Activated T-helper 9 cell treated with anti-CD3 and anti-CD28 coated beads, Interleukin-2, amount 50 U/mL, for 16 hours (primary cell): Measurements from ENCODE around the gene SPATA32.
A peak's percentile ranks its signal among the peaks of the same experiment; 100 is the strongest.

Experiments used
- DNase-seq: peaks from one replicate; pipeline ENCODE4 v3.0.0-alpha.2; 2020; ENCODE audit warnings: low read depth

The SPATA32 gene

DNA sequence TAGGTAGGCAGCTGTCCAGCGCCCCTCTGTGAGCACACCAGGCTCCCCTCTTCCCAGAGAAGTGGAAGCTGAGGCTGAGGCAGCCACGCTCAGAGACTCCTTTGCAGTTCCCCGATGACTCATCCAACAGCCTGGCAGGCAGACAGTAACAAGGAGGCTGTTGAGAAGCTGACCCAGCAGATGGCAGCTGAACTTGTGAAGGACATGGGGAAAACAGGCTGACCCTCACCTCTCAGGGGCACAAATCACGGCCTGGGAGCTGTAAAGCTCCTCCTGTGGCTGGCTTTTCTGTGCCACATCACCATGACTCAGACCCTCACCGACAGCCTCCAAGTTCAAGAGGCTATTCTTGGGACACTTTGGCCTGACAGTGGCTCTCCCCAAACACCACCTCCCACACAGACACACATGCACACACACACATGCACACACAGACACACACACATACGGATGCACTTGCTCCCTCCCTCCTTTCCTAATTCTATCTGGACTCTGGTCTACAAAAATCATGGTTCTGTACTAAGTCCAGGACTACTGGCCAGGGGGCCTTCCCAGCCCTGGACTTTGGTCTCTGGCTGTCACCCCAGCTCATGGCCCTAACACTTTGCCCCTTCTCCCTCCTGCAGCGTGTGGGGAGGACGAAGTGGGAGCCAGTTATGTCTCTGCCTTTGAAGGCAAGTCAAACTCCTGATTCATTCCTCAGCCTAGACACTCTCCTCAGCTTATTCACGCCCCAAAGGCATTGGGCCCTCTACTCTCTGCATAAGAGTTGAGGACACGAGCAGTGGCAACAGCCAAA lies 31.7 kb upstream of the SPATA32 start:
- no peak for DNase-seq

GRCh38 chr17:45292696-45293412 lies 31.0 kb upstream of the SPATA32 start:
- DNase-seq, result no peak

DNA sequence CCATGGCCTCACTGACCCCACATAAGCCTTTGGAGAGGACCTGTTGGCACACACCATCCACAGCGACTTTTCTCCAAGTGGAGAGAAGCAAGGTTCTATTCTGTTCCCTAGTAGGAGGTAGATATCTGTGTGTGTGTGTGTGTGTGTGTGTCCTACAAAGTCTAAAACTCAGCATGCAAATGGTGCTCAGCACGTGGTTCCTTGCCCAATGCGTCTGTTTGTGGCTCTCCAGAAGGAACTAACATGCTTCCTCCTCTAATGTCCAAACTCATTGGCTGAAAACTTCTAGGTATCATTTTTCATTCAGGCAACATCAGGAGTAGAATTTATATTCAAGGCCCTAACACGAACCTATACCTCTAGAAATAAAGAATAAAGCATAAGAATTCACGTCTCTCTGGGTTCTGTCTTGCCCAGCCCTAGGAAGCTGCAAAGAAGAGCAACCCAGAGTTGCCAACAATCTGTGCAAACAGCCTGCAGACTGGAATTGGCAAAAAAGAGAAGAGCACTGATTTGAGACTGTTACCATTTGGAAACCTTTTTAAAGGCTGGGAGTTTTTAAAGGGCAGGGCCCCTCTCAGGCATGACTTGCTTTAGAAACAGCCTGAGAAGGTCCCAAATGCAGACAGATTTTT lies 29.4 kb upstream of the SPATA32 start:
- DNase-seq, result no peak

GRCh38 chr17:45290269-45290765 lies 28.4 kb upstream of the SPATA32 start:
- no peak for DNase-seq

DNA sequence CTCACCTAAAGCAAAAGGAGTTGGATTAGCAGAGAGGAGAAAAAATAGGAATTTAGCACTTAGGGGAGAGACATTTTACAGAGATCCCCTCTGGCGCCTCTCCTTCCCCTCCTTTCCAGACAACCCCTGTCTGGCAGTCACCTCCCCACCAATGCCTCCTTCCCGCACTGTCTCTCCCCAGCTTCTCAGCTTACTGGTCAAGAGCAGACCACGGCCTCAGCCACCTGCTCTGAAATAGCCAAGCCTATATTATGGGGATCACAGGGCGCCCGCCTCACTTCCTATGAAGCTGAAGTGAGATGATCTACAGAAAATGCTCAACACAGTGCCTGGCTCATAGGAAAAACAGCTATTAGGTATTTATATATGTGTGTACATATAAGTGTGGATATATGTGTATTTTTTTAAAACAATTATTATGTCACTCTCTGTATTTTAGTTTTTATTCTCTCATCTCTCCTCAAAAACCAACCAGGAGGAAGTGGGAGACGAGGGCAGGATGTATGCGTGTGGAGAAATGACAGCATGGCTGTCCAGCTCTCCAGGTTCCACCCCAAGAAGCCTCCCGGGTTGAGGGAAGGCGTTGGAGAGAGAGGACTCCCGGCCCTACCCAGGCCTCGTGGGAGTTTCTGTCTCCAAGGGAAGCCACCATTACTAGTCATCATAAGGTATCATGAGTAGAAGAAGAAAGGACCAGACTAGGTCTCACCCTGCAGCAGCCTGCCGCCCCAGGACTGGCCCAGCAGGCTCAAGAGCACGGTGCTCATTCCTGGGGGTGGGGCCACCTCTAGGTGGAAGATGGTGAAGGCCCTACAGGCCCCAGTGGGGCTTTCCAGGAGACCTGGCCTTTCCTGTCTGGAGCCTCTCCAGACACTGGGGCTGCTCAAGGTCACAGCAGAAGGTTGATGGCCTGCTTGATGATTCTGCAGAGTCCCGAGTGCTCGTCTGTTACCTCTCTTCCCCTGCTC lies 27.7 kb upstream of the SPATA32 start:
- DNase-seq, result no peak

DNA sequence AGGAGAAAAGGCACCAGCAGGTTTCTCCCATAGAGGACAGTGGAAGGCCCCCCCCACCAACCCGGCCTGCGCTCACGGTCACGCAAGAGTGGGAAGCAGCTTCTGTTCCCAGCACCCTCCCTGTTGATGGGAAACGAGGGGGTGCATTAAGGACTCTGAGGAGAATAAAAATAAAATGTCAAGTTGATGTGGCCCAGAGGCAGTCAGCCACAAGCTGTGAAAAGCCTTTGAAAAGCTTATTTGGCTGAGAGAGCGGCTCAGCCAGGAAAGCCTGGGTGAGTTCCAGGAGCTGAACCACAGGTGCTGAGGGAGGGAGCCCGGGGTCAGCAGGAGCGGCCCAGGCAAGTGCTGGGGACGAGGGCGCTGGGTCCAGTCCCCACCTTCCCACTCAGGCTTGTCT lies 26.9 kb upstream of the SPATA32 start:
- DNase-seq, result no peak

GRCh38 chr17:45287526-45288500 lies 25.9 kb upstream of the SPATA32 start:
- no peak for DNase-seq

GRCh38 chr17:45286286-45286685 lies 24.4 kb upstream of the SPATA32 start:
- no peak for DNase-seq

DNA sequence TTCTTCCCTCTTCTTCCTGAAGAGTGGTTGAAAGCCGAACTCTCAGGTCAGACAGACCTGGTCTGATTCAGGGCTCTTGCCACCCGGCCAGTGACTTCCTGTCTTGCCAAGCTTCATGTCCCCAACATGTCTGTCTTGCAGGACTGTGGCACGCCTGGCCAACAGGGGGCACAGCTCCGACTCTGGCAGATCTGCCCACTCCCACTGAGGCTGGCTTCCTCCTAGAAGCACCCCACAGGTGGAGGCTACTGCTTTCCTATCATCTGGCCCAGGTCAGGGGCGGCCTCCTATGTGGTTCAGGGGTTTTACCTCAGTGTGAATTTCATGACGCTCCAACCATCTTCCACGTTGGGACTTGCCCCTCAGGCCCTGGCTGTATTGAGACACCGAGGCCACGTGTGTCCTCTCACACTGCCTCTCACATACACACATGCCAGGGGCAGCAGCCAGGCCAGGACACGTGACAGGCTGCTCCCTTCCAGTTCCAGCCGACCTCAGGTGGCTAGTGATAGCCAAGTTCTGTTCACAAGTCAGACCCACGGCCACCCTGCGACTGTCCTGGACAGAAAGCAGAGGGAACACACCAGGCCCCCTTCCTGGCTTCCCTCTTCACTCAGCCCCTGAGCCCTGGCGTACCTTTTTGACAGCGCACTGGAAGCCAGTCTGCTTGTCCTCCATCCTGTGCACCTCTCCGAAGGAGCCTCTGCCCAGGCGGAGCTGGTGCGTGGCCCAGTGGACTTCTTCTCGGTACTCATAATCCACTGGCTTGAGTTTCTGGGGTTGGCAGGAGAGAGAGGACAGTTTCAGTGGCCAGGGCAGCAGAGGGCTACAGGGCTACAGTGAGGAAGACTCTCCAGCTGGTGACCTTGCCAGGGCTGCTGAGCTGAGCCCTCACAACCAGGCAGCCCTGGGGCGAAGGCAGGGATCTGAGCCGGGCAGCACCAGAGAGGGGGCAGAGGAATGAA lies 22.6 kb upstream of the SPATA32 start:
- DNase-seq, result no peak

DNA sequence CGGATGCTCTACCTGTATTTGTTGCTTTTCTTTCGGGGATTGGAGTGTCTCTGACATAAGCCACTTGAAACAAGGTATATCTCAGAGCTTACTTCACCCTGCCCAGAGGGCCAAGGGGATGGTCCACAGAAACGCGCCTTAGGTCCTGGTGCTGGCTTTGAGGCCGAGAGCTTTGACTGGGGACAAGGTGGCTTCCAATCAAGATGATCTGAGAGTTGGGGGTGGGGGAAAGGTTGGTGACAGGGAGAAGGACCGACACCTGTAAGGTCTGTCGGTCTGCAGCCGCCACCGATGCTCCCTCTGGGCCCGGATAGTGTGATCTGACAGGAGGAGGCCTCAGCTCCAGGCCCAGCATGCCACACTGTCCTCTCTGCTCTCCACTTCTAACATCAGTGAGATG lies 21.8 kb upstream of the SPATA32 start:
- no peak for DNase-seq

DNA sequence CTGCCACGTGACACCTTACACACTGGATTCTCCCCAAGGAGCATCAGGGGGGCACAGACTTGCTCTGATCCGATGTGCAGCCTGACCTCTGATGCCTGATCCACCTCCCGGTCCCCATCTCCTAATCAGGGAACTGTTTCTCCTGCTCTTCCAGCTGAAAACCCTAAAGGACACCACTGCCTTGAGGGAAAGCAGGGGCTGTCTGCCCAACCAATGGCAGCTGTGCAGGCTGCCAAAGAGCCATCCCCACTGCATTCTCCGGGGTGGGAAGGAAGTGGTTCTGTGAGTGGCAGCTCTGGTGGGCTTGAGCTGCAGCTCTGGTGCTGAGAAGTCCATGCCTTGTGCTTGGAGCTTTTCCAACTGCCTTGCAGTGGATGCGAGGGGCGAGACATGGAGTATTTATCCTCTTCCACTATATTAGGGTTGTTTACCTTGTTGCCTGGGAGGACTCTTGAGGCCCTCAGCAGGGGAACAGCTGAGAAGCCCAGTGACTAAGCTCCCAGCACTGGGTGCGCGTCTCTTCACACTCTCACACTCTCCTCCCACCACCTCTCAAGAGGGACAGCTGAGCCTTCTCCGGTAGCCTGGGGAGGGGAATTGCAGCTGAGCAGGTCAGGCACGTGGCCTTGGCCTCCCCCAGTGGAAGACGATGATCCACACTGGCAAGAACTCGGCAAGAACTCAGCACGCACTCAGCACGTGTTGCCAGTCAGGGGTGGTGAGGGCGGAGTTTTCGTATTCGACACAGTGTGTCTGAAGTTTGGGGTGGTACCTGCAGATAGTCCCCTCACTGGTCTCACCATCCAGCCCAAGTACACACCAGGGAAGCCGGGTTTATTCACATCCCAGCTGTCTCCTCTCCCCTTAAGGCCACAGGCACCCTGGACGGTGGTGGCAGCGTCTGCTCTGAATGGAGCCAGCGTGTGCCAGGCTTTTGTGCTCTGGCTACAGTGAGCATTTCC lies 21.1 kb upstream of the SPATA32 start:
- DNase-seq, result no peak

GRCh38 chr17:45279898-45280297 lies 18.0 kb upstream of the SPATA32 start:
- no peak for DNase-seq

GRCh38 chr17:45277992-45278391 lies 16.1 kb upstream of the SPATA32 start:
- no peak for DNase-seq

DNA sequence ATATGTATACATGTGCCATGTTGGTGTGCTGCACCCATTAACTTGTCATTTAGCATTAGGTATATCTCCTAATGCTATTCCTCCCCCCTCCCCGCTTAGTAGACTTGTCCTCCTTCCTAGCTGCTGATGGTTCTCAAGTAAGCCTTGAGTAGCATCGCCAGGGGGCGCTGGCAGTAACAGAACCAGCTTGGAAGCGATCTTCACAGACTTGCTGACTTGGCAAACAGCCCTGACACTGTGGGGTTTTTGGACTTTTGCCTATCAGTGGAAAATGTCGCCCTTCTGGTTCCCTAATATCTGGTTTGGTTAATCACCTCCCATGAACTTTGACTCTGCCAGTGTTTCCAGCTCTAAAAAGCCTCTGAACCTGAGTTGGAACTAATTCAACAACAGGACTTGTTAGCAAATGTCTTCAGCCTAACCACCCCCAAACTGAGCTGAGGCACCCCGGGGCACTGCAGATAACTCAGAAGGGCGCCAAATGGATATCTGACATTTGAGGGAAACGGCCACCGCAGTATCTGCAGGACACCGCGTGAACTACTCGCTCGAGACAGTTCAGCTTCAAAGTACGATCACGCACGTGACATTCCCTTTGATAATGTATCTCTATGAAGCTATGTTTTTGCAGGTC lies 15.4 kb upstream of the SPATA32 start:
- DNase-seq, result peak; percentile 81

GRCh38 chr17:45276031-45276430 lies 14.1 kb upstream of the SPATA32 start:
- DNase-seq, result no peak

DNA sequence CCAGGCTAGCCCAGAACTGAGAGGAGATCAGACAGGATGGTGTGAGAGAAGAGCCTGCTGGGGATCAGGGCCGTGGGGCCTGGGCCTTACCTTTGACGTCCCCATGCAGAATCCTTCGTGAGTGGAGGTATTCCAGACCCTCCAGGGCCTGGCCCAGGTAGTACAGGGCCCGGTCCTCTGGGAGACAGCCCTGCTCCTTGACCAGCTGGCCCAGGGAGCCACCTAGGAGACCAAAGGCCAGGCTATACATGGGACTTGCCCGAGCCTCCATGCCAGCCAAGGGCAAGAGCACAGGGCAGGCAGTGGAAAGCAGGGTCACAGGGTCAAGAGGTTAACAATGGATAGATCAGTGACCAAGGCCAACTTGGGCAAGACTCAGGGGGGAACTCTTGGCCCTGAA lies 12.1 kb upstream of the SPATA32 start:
- DNase-seq, result no peak

DNA sequence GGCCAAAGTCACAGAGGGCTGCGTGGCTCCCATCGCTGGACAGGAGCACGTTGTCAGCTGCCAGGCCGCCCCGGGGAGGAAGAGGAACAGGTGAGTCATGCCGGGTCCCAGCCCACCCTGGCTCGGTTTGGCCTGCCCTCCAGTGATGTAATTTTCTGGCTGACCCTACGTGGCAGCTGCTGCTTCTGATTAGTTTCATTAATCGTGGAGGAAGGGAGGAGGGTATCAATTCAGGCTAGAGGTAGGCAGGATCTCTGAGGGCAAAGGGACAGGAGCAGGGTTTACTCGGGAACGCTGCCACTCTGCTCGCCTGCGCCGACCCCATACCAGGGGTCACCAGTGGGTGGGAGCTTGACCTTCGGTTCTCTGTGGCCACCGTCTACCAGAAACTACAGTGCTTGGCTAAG lies 11.7 kb upstream of the SPATA32 start:
- DNase-seq, result no peak

GRCh38 chr17:45271603-45272002 lies 9.7 kb upstream of the SPATA32 start:
- DNase-seq, result no peak
